Body of pancreas (tissue), 4 donors: Measurements from ENCODE around the gene ZDHHC22.

Experiments used
- POLR2A ChIP-seq, 3 donors: fragments of 450-650 bp; IDR thresholded peaks; one replicate each; pipeline ENCODE4 v1.6.1; 2016; ENCODE audit warnings: antibody characterized with exemption in 3 of 3, mild to moderate bottlenecking in 2 of 3
- TF ChIP-seq, protein P1 (sequence below), 7 experiments: fragments of 450-650 bp in 4 of 7; fragments of 200-600 bp in 3 of 7; sonication (generic) in 3 of 7; IDR thresholded peaks; one replicate each; pipeline ENCODE4 v1.5.1; 2016 to 2019; ENCODE audit warnings: antibody characterized with exemption in 7 of 7

DNA sequence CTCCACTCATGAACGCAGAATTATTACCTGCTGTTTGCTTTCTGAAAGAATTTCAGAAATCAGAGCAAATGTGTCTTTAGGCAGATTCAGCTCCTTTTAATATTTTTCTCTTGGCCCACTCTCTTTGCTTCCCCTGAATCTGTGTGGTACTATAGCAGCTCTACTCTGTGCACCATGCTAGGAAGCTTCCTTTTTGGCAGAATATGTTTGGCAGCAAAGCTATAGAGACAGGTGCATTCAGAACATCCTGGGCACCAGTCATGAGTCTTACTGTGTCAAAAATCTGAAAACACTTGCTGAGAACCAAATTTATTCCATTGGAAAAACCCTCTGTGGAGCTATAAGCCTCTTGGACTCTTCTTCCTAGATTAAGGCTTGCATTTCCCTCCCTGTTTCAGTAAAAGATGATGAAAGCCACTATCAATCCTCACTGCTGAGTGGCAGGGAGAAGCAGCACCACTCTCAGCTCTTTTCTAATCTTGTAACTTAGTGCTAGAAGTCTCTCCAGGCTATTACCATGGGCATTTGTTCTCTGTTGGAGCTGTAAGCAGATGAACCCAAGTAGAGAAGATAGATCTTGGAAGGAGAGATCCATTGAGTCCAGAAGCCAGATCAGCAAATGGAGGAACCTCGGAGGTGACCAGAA is 25.3 kb downstream of the ZDHHC22 start:
- TF ChIP-seq, protein P1, sequence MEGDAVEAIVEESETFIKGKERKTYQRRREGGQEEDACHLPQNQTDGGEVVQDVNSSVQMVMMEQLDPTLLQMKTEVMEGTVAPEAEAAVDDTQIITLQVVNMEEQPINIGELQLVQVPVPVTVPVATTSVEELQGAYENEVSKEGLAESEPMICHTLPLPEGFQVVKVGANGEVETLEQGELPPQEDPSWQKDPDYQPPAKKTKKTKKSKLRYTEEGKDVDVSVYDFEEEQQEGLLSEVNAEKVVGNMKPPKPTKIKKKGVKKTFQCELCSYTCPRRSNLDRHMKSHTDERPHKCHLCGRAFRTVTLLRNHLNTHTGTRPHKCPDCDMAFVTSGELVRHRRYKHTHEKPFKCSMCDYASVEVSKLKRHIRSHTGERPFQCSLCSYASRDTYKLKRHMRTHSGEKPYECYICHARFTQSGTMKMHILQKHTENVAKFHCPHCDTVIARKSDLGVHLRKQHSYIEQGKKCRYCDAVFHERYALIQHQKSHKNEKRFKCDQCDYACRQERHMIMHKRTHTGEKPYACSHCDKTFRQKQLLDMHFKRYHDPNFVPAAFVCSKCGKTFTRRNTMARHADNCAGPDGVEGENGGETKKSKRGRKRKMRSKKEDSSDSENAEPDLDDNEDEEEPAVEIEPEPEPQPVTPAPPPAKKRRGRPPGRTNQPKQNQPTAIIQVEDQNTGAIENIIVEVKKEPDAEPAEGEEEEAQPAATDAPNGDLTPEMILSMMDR (IDR thresholded peaks at IDR 0.05): no peak
- TF ChIP-seq POLR2A (IDR thresholded peaks at IDR 0.05): no peak
